ENCODE measurements around the gene SLIT3.

The SLIT3 gene

DNA sequence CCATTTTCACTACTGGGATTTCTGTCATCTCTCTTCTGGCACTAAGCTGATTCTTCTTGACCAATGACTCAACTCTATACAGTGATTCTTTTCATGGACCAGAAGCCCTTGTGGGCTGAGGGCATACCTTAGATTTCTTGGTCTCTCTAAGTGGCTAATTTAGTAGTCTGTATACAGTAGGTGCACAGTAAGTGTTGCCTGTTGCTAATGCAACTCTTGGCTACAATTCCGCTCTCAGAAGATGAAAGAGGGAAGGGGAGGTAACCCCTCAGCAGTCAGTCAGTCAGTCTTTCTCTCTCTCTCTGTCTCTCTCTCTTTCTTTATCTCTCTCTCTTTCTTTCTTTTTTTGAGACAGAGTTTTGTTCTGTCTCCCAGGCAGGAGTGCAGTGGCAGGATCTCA, 606.6 kb downstream of the SLIT3 start:
- Histone ChIP-seq H3K9ac (no peak overlapping the region), H3K36me3 (ENCODE audit: control insufficient read depth, insufficient read depth, low read length) (no peaks in the 10 kb centered on the region), H2AFZ (no peak overlapping the region), H3K4me2 (ENCODE audit: low read length) (no peak overlapping the region), H3K27ac (no peak overlapping the region), H3K9me3 (ENCODE audit: control insufficient read depth, low read length) (no peaks in the 10 kb centered on the region), H3K27me3 (ENCODE audit: control insufficient read depth, insufficient read depth, low read length) (no peaks in the 10 kb centered on the region), H3K79me2 (no peaks in the 10 kb centered on the region), H3K4me1 (peaks cover 6% of the 10 kb centered on the region), H3K4me3 (ENCODE audit: low read depth, low read length) (no peak overlapping the region)
- TF ChIP-seq, protein P1, sequence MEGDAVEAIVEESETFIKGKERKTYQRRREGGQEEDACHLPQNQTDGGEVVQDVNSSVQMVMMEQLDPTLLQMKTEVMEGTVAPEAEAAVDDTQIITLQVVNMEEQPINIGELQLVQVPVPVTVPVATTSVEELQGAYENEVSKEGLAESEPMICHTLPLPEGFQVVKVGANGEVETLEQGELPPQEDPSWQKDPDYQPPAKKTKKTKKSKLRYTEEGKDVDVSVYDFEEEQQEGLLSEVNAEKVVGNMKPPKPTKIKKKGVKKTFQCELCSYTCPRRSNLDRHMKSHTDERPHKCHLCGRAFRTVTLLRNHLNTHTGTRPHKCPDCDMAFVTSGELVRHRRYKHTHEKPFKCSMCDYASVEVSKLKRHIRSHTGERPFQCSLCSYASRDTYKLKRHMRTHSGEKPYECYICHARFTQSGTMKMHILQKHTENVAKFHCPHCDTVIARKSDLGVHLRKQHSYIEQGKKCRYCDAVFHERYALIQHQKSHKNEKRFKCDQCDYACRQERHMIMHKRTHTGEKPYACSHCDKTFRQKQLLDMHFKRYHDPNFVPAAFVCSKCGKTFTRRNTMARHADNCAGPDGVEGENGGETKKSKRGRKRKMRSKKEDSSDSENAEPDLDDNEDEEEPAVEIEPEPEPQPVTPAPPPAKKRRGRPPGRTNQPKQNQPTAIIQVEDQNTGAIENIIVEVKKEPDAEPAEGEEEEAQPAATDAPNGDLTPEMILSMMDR (IDR thresholded peaks at IDR 0.05): no peak

DNA sequence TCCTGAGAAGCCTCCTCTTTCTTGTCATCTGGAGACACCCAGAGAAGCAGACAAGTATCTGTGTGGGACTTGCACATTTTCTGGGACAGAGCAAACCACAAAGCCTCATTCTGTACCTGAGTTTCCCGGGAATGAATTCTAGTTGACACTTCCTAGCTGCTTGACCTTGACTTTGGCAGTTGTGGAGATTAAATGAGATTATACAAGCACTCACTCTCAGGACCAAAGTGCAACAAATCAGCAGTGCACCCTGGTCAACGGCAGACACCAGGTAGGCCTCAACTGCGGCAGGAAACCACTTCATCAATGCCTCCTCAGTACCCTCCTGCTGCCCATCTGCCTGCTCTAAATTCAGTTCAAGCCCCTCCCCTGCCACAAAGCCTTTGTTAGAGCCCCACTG, 607.1 kb downstream of the SLIT3 start:
- no peaks in the 10 kb centered on the region for H3K79me2 ChIP-seq
- no peak overlapping the region for H3K4me2 ChIP-seq (ENCODE audit: low read length)
- peaks cover 6% of the 10 kb centered on the region for H3K4me1 ChIP-seq
- no peaks in the 10 kb centered on the region for H3K9me3 ChIP-seq (ENCODE audit: control insufficient read depth, low read length)
- no peaks in the 10 kb centered on the region for H3K27me3 ChIP-seq (ENCODE audit: control insufficient read depth, insufficient read depth, low read length)
- no peak overlapping the region for H3K4me3 ChIP-seq (ENCODE audit: low read depth, low read length)
- H3K36me3 ChIP-seq (ENCODE audit: control insufficient read depth, insufficient read depth, low read length): no peaks in the 10 kb centered on the region
- no peak overlapping the region for H2AFZ ChIP-seq
- no peak overlapping the region for H3K27ac ChIP-seq
- H3K9ac ChIP-seq: no peak overlapping the region
- TF ChIP-seq, protein P1 (IDR thresholded peaks at IDR 0.05): no peak

DNA sequence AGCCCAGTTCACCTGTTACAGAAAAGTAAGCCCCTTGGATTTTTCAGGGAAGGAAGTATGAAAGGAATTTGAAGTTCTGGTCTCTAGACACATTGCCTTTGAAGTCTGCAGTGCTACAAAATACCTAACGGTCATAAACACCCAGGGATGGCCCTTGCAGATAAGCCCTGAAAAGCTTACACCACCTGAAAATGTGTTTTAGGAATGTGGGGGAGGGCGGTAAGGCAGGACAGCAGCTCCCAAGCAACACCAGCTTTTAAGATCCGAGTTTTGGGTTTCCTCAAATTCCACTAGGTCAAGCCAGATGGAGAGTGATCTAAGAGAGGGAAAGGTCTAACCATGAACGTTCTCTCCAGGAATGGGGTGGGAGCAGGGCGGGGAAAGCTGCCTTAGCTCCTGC, 607.6 kb downstream of the SLIT3 start:
- peaks cover 6% of the 10 kb centered on the region for H3K4me1 ChIP-seq
- no peak overlapping the region for H3K4me3 ChIP-seq (ENCODE audit: low read depth, low read length)
- no peaks in the 10 kb centered on the region for H3K27me3 ChIP-seq (ENCODE audit: control insufficient read depth, insufficient read depth, low read length)
- no peaks in the 10 kb centered on the region for H3K9me3 ChIP-seq (ENCODE audit: control insufficient read depth, low read length)
- H3K79me2 ChIP-seq: no peaks in the 10 kb centered on the region
- no peak overlapping the region for H3K9ac ChIP-seq
- no peaks in the 10 kb centered on the region for H3K36me3 ChIP-seq (ENCODE audit: control insufficient read depth, insufficient read depth, low read length)
- H3K27ac ChIP-seq: no peak overlapping the region
- H2AFZ ChIP-seq: no peak overlapping the region
- TF ChIP-seq, protein P1 (IDR thresholded peaks at IDR 0.05): no peak
- no peak overlapping the region for H3K4me2 ChIP-seq (ENCODE audit: low read length)

DNA sequence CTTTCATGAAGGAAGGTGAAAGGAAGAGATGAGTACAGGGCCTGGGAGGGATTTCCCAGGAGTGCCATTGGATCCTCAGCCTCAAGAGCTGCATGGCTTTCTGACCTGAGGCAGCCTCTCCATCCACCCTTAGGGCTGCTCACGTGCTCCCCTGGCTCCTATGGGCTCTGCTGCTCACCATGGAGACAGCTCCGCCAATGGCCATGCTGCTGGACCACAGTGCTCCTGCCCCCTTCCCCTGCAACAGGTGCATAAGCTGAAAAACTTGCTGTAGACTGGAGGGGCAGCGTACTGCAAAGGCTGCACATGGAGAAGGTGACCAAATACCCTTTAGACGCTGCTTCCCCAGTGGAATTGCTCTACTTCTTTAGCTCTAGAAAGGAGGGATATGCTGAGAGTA, 609.0 kb downstream of the SLIT3 start:
- H3K9ac ChIP-seq: no peak overlapping the region
- no peaks in the 10 kb centered on the region for H3K9me3 ChIP-seq (ENCODE audit: control insufficient read depth, low read length)
- H2AFZ ChIP-seq: no peak overlapping the region
- H3K4me2 ChIP-seq (ENCODE audit: low read length): no peak overlapping the region
- no peaks in the 10 kb centered on the region for H3K4me1 ChIP-seq
- H3K27me3 ChIP-seq (ENCODE audit: control insufficient read depth, insufficient read depth, low read length): no peaks in the 10 kb centered on the region
- no peaks in the 10 kb centered on the region for H3K79me2 ChIP-seq
- TF ChIP-seq, protein P1 (IDR thresholded peaks at IDR 0.05): no peak
- no peak overlapping the region for H3K4me3 ChIP-seq (ENCODE audit: low read depth, low read length)
- no peaks in the 10 kb centered on the region for H3K36me3 ChIP-seq (ENCODE audit: control insufficient read depth, insufficient read depth, low read length)
- H3K27ac ChIP-seq: no peak overlapping the region

DNA sequence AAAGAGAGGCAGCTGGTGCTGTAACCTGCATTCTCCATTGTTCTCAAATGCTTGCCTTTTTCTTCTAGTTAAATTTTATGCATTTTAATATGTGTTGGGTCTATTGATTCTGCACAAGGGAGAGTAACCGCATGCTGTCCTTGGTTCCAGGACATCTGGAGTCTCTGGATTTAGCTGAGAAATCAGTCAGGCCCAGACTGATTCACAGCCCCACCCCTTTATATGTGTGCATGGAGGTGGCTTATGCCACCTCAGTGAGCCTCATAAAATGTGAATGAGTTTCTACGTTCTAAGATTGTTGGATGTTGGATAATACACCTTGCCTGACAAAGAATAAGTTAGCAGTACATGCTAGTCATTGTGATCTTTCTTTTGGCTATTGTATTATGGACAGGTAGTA, 611.7 kb downstream of the SLIT3 start:
- no peaks in the 10 kb centered on the region for H3K4me1 ChIP-seq
- TF ChIP-seq, protein P1 (IDR thresholded peaks at IDR 0.05): no peak
- no peak overlapping the region for H3K9ac ChIP-seq
- H3K4me2 ChIP-seq (ENCODE audit: low read length): no peak overlapping the region
- H3K9me3 ChIP-seq (ENCODE audit: control insufficient read depth, low read length): no peaks in the 10 kb centered on the region
- no peak overlapping the region for H3K4me3 ChIP-seq (ENCODE audit: low read depth, low read length)
- H3K27me3 ChIP-seq (ENCODE audit: control insufficient read depth, insufficient read depth, low read length): no peaks in the 10 kb centered on the region
- H3K27ac ChIP-seq: no peak overlapping the region
- no peak overlapping the region for H2AFZ ChIP-seq
- H3K36me3 ChIP-seq (ENCODE audit: control insufficient read depth, insufficient read depth, low read length): no peaks in the 10 kb centered on the region
- H3K79me2 ChIP-seq: no peaks in the 10 kb centered on the region
